ENCODE data around the gene RRAGC.

The RRAGC gene

GRCh38 chr1:38888423-38889333, 29.1 kb upstream of the RRAGC start:
- no peaks in the 10 kb centered on the region for H3K4me1 ChIP-seq (ENCODE audit: insufficient read depth, poor library complexity, severe bottlenecking)
- DNase-seq (ENCODE audit: low spot score) (no peak), ATAC-seq (ENCODE audit: low read depth) (no peak)
- H3K9me3 ChIP-seq (ENCODE audit: severe bottlenecking) = no peaks in the 10 kb centered on the region
- TF ChIP-seq CTCF (IDR thresholded peaks at IDR 0.05; ENCODE audit: poor library complexity, severe bottlenecking) = no peak
- no peaks in the 10 kb centered on the region for H3K36me3 ChIP-seq (ENCODE audit: low read depth)
- H3K27me3 ChIP-seq (ENCODE audit: insufficient read depth, poor library complexity, severe bottlenecking) = no peaks in the 10 kb centered on the region
- H3K27ac ChIP-seq (ENCODE audit: poor library complexity, severe bottlenecking) = no peak overlapping the region
- H3K4me3 ChIP-seq (ENCODE audit: severe bottlenecking) = no peak overlapping the region

- no peak overlapping the region for H3K27ac ChIP-seq (ENCODE audit: poor library complexity, severe bottlenecking)
- DNase-seq (ENCODE audit: low spot score) = no peak
- H3K4me1 ChIP-seq (ENCODE audit: insufficient read depth, poor library complexity, severe bottlenecking) = no peaks in the 10 kb centered on the region
- H3K27me3 ChIP-seq (ENCODE audit: insufficient read depth, poor library complexity, severe bottlenecking) = no peaks in the 10 kb centered on the region
- no peak for ATAC-seq (ENCODE audit: low read depth)
- no peaks in the 10 kb centered on the region; the same call in 1 of the 2 replicates for H3K36me3 ChIP-seq (ENCODE audit: low read depth)
- H3K4me3 ChIP-seq (ENCODE audit: severe bottlenecking) = no peak overlapping the region
- no peaks in the 10 kb centered on the region for H3K9me3 ChIP-seq (ENCODE audit: severe bottlenecking)
- TF ChIP-seq CTCF (IDR thresholded peaks at IDR 0.05; ENCODE audit: poor library complexity, severe bottlenecking) = no peak
Observed at GRCh38 chr1:38885092-38885491, 25.5 kb upstream of the RRAGC start.

GRCh38 chr1:38881487-38881886, 21.9 kb upstream of the RRAGC start, which contains the start of gene GJA9:
Gene GJA9, minus strand, starts transcription at chr1:38881587. Its CDS starts 5,489 bp downstream, at chr1:38876098.
- no peaks in the 10 kb centered on the region for H3K9me3 ChIP-seq (ENCODE audit: severe bottlenecking)
- DNase-seq (ENCODE audit: low spot score) (no peak), ATAC-seq (ENCODE audit: low read depth) (no peak)
- H3K4me3 ChIP-seq (ENCODE audit: severe bottlenecking) = no peak within 1 kb of the TSS
- H3K36me3 ChIP-seq (ENCODE audit: low read depth) = no peaks in the 10 kb centered on the region; the same call in 1 of the 2 replicates
- no peak for TF ChIP-seq CTCF (IDR thresholded peaks at IDR 0.05; ENCODE audit: poor library complexity, severe bottlenecking)
- H3K4me1 ChIP-seq (ENCODE audit: insufficient read depth, poor library complexity, severe bottlenecking) = no peaks in the 10 kb centered on the region
- H3K27ac ChIP-seq (ENCODE audit: poor library complexity, severe bottlenecking) = no peak within 1 kb of the TSS
- no peaks in the 10 kb centered on the region for H3K27me3 ChIP-seq (ENCODE audit: insufficient read depth, poor library complexity, severe bottlenecking)

- ATAC-seq (ENCODE audit: low read depth) = no peak
- H3K9me3 ChIP-seq (ENCODE audit: severe bottlenecking) = no peaks in the 10 kb centered on the region
- TF ChIP-seq CTCF (IDR thresholded peaks at IDR 0.05; ENCODE audit: poor library complexity, severe bottlenecking) = no peak
- H3K27me3 ChIP-seq (ENCODE audit: insufficient read depth, poor library complexity, severe bottlenecking) = no peaks in the 10 kb centered on the region
- H3K27ac ChIP-seq (ENCODE audit: poor library complexity, severe bottlenecking) = no peak overlapping the region
- DNase-seq (ENCODE audit: low spot score) = no peak
- no peaks in the 10 kb centered on the region; the same call in 1 of the 2 replicates for H3K36me3 ChIP-seq (ENCODE audit: low read depth)
- no peak overlapping the region for H3K4me3 ChIP-seq (ENCODE audit: severe bottlenecking)
- H3K4me1 ChIP-seq (ENCODE audit: insufficient read depth, poor library complexity, severe bottlenecking) = peaks cover 5% of the 10 kb centered on the region
Observed at GRCh38 chr1:38875811-38876210, 16.2 kb upstream of the RRAGC start.

All from RWPE2 (cell line).